CD4-positive, CD25-positive, alpha-beta regulatory T cell (primary cell): ENCODE results near the gene GALK1. TPM values are rescaled to one million over a fixed set of nuclear protein-coding genes. Genes with fewer than 3 reads are reported as not detected.

Source experiments
- ATAC-seq, 2 donors: fragments of 150-1000 bp; cut with Tn5 transposase; one replicate each; pipeline ENCODE4 v1.10.0; 2021; ENCODE audit warnings: low read depth in 2 of 2, moderate number of reproducible peaks in 2 of 2, moderate library complexity in 1 of 2
- DNase-seq, 3 donors: peaks; one replicate each; pipeline versions ENCODE4 v3.0.0 to v3.0.0-alpha.2; 2012 to 2022; ENCODE audit warnings: mixed read lengths in 1 of 3
- H3K27ac ChIP-seq: one replicate; pipeline ENCODE4 v1.7.0; 2013; ENCODE audit warnings: mild to moderate bottlenecking, low read length; ENCODE audit not compliant: insufficient read depth, poor library complexity, severe bottlenecking
- H3K27me3 ChIP-seq: one replicate; pipeline ENCODE4 v1.7.0; 2013; ENCODE audit warnings: low read length; ENCODE audit not compliant: control insufficient read depth, insufficient read depth
- H3K36me3 ChIP-seq: one replicate; pipeline ENCODE4 v1.7.0; 2013; ENCODE audit warnings: mild to moderate bottlenecking, low read length, moderate library complexity; ENCODE audit not compliant: control insufficient read depth, insufficient read depth
- H3K4me1 ChIP-seq: 2 replicates; pipeline ENCODE4 v1.7.0; 2013; ENCODE audit warnings: mild to moderate bottlenecking, low read length; ENCODE audit not compliant: insufficient read depth, control insufficient read depth, poor library complexity, severe bottlenecking
- H3K4me3 ChIP-seq: one replicate; pipeline ENCODE4 v1.7.0; 2013; ENCODE audit warnings: low read depth, mild to moderate bottlenecking, low read length, moderate library complexity
- H3K9me3 ChIP-seq, 2 experiments: 1 replicate in 1 of 2; 2 replicates in 1 of 2; pipeline ENCODE4 v1.7.0; 2013; ENCODE audit warnings: low read length in 2 of 2, mild to moderate bottlenecking in 1 of 2, moderate library complexity in 1 of 2; ENCODE audit not compliant: control insufficient read depth in 2 of 2
- H3K27ac Mint-ChIP-seq, 3 donors: one replicate each; pipeline ENCODE4 v1.8.0; 2020 to 2022; ENCODE audit warnings: mild to moderate bottlenecking in 3 of 3, mixed read lengths in 3 of 3, moderate library complexity in 2 of 3
- H3K27me3 Mint-ChIP-seq: one replicate; pipeline ENCODE4 v1.8.0; 2022; ENCODE audit warnings: mild to moderate bottlenecking, mixed read lengths
- H3K36me3 Mint-ChIP-seq: one replicate; pipeline ENCODE4 v1.8.0; 2020; ENCODE audit warnings: mixed read lengths
- H3K4me1 Mint-ChIP-seq, 4 donors: one replicate each; pipeline ENCODE4 v1.8.0; 2020 to 2022; ENCODE audit warnings: mixed read lengths in 4 of 4, mild to moderate bottlenecking in 1 of 4
- H3K4me3 Mint-ChIP-seq, 4 donors: one replicate each; pipeline ENCODE4 v1.8.0; 2020 to 2022; ENCODE audit warnings: mild to moderate bottlenecking in 4 of 4, mixed read lengths in 4 of 4, moderate library complexity in 3 of 4
- H3K9me3 Mint-ChIP-seq, 7 donors: one replicate each; pipeline ENCODE4 v1.8.0; 2020 to 2022; ENCODE audit warnings: mixed read lengths in 7 of 7, mild to moderate bottlenecking in 3 of 7, moderate library complexity in 2 of 7
- polyA plus RNA-seq, 4 donors: library from polyadenylated mRNA; unstranded; fragments of 300-500 nt; fragmentation: Illumina TruSeq; gene quantifications; one replicate each; pipeline ENCODE4 v1.2.3, GENCODE V29; 2021
- total RNA-seq: library from RNA; stranded (reverse); gene quantifications from one replicate; pipeline ENCODE4 v1.2.3, GENCODE V29; 2022

Gene GALK1
- total and polyA plus RNA-seq, 5 donors from 2014 or later = 9.1 to 24.3 (median 19.6) TPM

DNA sequence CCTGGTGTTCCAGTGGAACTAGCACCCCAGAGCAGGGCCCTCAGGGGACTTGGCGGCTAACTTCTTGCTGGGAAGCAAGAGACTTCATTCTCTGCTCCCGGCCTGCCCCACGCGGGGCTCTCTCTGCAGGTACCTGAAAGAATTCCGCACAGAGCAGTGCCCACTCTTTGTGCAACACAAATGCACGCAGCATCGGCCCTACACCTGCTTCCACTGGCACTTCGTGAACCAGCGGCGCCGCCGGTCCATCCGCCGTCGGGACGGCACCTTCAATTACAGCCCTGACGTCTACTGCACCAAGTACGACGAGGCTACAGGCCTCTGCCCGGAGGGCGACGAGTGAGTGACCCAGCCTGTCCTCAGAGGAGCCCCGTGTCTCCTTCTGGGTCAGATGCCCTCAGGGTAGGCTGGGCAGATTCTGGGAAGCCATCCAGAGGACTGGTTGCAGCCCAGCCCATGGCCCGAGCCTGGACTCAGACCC lies 44.7 kb upstream of the GALK1 start:
- Histone ChIP-seq H3K36me3 (peaks cover 39% of the 10 kb centered on the region), H3K9me3 (no peaks in the 10 kb centered on the region), H3K27me3 (no peaks in the 10 kb centered on the region), H3K4me3 (no peak overlapping the region), H3K4me1 (no peaks in the 10 kb centered on the region), H3K27ac (no peak overlapping the region)
- H3K27me3 Mint-ChIP-seq = no peaks in the 10 kb centered on the region
- peaks cover 0 to 7% (median 2%) of the 10 kb centered on the region in 4 donors for H3K4me1 Mint-ChIP-seq
- no peak overlapping the region for H3K27ac Mint-ChIP-seq
- no peak overlapping the region for H3K4me3 Mint-ChIP-seq
- DNase-seq = no peak
- peak in 1 of 2 donors; percentile 9 for ATAC-seq
- H3K9me3 Mint-ChIP-seq = no peaks in the 10 kb centered on the region
- H3K36me3 Mint-ChIP-seq = no peaks in the 10 kb centered on the region

DNA sequence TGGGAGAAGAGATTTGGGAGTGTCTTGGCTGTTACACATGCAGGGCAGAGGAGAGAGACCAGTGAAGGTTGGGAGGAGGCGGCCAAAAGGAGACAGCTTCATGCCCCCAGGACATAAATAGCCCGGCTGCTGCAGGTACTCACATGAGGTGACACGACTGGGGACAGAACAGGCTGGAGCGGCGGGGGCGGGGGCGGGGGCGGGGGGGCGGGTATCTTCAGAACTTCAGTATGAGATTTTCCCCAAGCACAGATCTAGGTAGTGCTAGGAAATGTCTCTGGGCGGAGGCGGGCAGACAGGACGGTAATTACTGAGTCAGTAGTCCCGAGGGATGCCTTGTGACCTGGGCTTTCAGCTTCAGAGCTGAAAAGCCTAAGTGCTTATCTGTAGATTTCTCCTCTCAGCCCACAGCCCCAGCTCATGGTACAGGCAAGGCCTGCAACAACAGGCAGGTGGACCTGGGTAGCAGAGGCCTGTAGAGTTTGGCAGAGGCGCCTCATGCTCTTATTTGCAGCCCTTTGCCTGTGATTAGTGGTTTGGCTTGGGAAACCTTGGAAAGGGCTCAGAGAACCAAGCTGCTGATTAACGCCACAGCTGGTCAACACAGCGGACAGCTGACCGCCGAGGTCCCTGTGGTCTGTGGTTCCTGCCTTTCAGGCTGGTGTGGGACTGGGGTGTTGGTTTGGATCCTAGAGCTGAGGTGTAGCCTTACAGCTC lies 44.1 kb upstream of the GALK1 start:
- H3K27me3 ChIP-seq = no peaks in the 10 kb centered on the region
- H3K36me3 ChIP-seq = peaks cover 38% of the 10 kb centered on the region
- DNase-seq (no peak), ATAC-seq (peak in 1 of 2 donors; percentile 25)
- no peaks in the 10 kb centered on the region for H3K4me1 ChIP-seq
- H3K27ac ChIP-seq = no peak overlapping the region
- H3K4me3 ChIP-seq = no peak overlapping the region
- Mint-ChIP-seq H3K27ac (peak overlapping the region in 1 of 3 donors; percentile 33), H3K4me1 (peaks cover 0 to 8% (median 3%) of the 10 kb centered on the region in 4 donors), H3K9me3 (no peaks in the 10 kb centered on the region), H3K27me3 (no peaks in the 10 kb centered on the region), H3K4me3 (no peak overlapping the region), H3K36me3 (no peaks in the 10 kb centered on the region)
- H3K9me3 ChIP-seq = no peaks in the 10 kb centered on the region

DNA sequence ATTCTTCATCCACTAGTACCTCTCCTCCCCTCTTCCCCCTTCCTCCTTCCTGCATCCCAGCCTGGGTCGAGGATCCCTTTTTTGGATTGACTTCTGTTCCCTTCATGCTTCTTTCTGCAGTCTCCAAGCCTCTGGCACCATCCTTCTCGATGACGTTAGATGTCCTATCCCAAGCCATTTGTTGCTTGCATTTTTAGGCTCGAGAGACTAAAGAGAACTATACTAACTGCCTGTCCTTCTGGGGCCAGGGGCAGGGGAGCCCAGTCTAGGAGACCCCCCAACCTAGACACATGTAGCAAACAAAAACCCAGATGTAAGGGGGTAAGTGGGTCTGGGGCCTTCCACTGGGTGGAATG lies 43.5 kb upstream of the GALK1 start:
- no peak for DNase-seq
- H3K4me3 Mint-ChIP-seq = no peak overlapping the region
- peaks cover under 1% of the 10 kb centered on the region for H3K36me3 Mint-ChIP-seq
- no peaks in the 10 kb centered on the region for H3K9me3 Mint-ChIP-seq
- H3K27ac Mint-ChIP-seq = peak overlapping the region in 1 of 3 donors; percentile 33
- H3K27me3 Mint-ChIP-seq = no peaks in the 10 kb centered on the region
- ATAC-seq = no peak
- peaks cover 33% of the 10 kb centered on the region for H3K36me3 ChIP-seq
- no peaks in the 10 kb centered on the region for H3K27me3 ChIP-seq
- no peaks in the 10 kb centered on the region for H3K9me3 ChIP-seq
- no peak overlapping the region for H3K27ac ChIP-seq
- H3K4me1 ChIP-seq = no peaks in the 10 kb centered on the region
- no peak overlapping the region for H3K4me3 ChIP-seq
- peaks cover 2 to 13% (median 7%) of the 10 kb centered on the region in 4 donors for H3K4me1 Mint-ChIP-seq

DNA sequence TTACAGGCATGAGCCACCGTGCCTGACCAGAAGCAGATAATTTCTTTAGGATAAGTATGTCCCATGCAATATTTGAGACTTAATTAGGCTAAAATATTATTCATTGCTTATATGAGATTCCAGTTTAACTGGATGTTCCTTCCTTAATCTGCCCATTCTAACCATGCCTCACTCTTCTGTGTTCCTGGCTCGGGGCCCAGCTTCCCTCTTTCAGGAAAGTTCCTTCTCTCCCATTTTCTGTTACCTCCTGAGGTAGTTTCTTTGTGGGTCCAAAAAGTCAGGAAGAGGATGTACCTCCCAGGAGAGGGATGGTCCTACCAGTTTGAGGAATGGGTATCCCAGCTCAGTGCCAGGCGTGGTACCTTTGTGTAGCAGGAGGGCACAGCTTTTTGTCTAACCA lies 42.9 kb upstream of the GALK1 start:
- peaks cover 26% of the 10 kb centered on the region for H3K36me3 ChIP-seq
- no peak for ATAC-seq
- no peak overlapping the region for H3K27ac Mint-ChIP-seq

DNA sequence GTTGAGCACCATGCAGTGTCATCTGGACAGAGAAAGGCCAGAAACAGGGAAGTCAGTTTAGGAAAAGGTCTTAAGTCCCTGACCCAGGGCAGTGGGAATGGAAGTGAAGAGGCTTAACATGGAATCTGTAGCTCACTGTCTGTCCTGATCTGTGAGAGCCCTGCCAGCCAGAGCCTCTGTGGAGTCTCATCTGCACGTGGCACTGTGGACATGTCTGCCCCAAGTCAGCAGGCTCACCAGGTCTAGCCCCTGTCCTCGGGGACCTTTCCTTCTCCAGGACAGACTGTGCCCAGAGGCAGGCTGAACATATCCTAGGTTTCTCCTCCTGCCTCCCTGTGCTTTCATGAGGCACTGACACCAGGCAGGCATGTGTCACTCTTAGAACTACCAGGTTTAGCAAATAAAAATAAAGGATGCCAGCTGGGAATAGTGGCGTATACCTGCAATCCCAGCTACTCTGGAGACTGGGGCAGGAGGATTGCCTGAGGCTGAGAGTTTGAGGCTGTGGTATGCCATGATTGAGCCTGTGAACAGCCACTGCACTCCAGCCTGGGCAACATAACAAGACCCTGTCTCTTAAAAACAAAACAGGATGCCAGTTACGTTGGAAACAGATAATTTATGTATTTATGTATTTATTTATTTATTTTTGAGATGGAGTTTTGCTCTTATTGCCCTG lies 42.0 kb upstream of the GALK1 start:
- Mint-ChIP-seq H3K27me3 (no peaks in the 10 kb centered on the region), H3K4me3 (no peak overlapping the region), H3K27ac (peak overlapping the region in 1 of 3 donors; percentile 91), H3K9me3 (no peaks in the 10 kb centered on the region), H3K36me3 (peaks cover 5% of the 10 kb centered on the region), H3K4me1 (peaks cover 2 to 17% (median 10%) of the 10 kb centered on the region in 4 donors)
- Histone ChIP-seq H3K4me1 (no peaks in the 10 kb centered on the region), H3K27ac (no peak overlapping the region), H3K36me3 (peaks cover 18% of the 10 kb centered on the region), H3K27me3 (no peaks in the 10 kb centered on the region), H3K4me3 (no peak overlapping the region), H3K9me3 (no peaks in the 10 kb centered on the region)
- no peak for DNase-seq
- ATAC-seq = no peak

More for the DNA sequence above, 42.9 kb upstream of the GALK1 start:
- no peaks in the 10 kb centered on the region for H3K9me3 Mint-ChIP-seq
- Histone ChIP-seq H3K27me3 (no peaks in the 10 kb centered on the region), H3K27ac (no peak overlapping the region), H3K4me1 (no peaks in the 10 kb centered on the region), H3K9me3 (no peaks in the 10 kb centered on the region), H3K4me3 (no peak overlapping the region)
- no peaks in the 10 kb centered on the region for H3K27me3 Mint-ChIP-seq
- DNase-seq = no peak
- peaks cover 5% of the 10 kb centered on the region for H3K36me3 Mint-ChIP-seq
- no peak overlapping the region for H3K4me3 Mint-ChIP-seq
- H3K4me1 Mint-ChIP-seq = peaks cover 2 to 17% (median 10%) of the 10 kb centered on the region in 4 donors

DNA sequence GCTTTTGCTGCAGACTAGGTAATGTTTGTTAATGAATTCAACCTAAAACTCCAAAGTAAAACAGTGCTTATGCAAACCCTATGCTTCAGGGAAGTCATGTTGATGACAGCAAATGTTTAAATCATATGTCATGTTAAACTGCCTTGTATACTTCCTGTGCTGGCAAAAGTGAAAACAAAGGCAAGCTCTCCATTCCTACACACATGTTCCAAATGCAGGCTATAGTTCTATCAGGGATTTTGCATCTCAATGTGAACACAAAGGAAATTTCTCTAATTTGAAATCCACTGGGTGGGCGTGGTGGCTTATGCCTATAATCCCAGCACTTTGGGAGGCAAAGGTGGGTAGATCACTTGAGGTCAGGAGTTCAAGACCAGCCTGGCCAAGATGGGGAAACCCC lies 38.9 kb upstream of the GALK1 start:
- H3K27me3 Mint-ChIP-seq = no peaks in the 10 kb centered on the region
- peak overlapping the region in 1 of 3 donors; percentile 36 for H3K27ac Mint-ChIP-seq
- no peaks in the 10 kb centered on the region for H3K4me1 ChIP-seq
- H3K27ac ChIP-seq = no peak overlapping the region
- H3K4me3 Mint-ChIP-seq = no peak overlapping the region
- no peaks in the 10 kb centered on the region for H3K9me3 Mint-ChIP-seq
- ATAC-seq = no peak
- no peaks in the 10 kb centered on the region for H3K27me3 ChIP-seq
- H3K4me3 ChIP-seq = no peak overlapping the region
- peaks cover 10% of the 10 kb centered on the region for H3K36me3 ChIP-seq
- H3K9me3 ChIP-seq = no peaks in the 10 kb centered on the region
- no peak for DNase-seq
- peaks cover 5 to 24% (median 12%) of the 10 kb centered on the region in 4 donors for H3K4me1 Mint-ChIP-seq
- H3K36me3 Mint-ChIP-seq = peaks cover 12% of the 10 kb centered on the region

DNA sequence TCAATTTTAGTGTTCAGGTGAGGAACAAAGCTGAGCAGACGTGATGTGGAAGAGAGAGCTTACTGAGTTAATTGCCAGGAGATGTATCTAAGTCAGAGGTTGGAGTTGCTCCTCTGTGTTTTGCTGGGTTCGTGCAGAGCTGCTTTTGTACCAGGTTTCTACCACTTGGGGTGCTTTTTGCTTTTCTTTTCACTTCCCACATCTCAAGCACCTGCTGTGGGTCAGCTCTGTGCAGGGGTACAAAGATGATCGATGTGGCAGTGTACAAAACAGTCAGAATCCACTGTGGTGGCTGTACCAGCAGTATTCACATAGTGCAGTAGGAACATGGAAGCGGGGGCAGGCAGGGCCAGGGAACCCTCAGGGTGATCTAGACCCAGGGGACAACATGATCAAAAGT lies 34.4 kb upstream of the GALK1 start:
- Histone ChIP-seq H3K27me3 (no peaks in the 10 kb centered on the region), H3K9me3 (no peaks in the 10 kb centered on the region), H3K4me3 (no peak overlapping the region), H3K4me1 (no peaks in the 10 kb centered on the region), H3K27ac (no peak overlapping the region), H3K36me3 (peaks cover 23% of the 10 kb centered on the region)
- Mint-ChIP-seq H3K27me3 (no peaks in the 10 kb centered on the region), H3K4me3 (no peak overlapping the region), H3K36me3 (peaks cover 21% of the 10 kb centered on the region), H3K27ac (peak overlapping the region in 1 of 3 donors; percentile 79), H3K9me3 (no peaks in the 10 kb centered on the region), H3K4me1 (peaks cover 5 to 24% (median 15%) of the 10 kb centered on the region in 4 donors)
- no peak for DNase-seq
- no peak for ATAC-seq
